GM21526 (cell line): ENCODE measurements around the gene KBTBD2.
"Not testable (repeated sequence)": the region's sequence is repeated elsewhere in the genome, so short reads cannot be mapped to it uniquely, and the experiment has no call there.

Experiments used
- ATAC-seq: cut with Tn5 transposase; IDR thresholded peaks from one replicate; pipeline ENCODE4 v1.9.1; 2021; ENCODE audit warnings: moderate library complexity; ENCODE audit not compliant: unreplicated experiment, low FRiP score

The KBTBD2 gene

DNA sequence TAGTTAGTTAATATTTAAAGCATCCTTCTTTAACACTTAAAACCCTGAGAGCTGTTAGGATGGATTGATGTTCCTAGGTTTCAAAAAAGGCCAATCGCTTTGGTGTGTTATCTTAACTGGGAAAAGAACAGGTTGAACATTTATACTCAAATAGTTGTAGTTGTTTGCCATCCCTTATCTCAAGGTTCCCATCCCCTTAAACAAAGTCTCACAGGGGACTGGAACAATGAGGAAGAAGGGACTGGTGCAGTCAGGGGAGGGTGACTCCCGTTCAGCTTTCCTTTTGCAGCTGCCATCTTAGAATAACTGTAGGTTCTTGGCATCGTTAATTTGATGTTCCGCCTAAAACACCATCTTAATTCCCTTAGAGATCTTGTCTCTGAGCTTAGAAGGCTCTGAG, 2.6 kb upstream of the KBTBD2 start:
- ATAC-seq, result no peak

GRCh38 chr7:32893722-32894121, 2.2 kb upstream of the KBTBD2 start:
- ATAC-seq, result no peak

DNA sequence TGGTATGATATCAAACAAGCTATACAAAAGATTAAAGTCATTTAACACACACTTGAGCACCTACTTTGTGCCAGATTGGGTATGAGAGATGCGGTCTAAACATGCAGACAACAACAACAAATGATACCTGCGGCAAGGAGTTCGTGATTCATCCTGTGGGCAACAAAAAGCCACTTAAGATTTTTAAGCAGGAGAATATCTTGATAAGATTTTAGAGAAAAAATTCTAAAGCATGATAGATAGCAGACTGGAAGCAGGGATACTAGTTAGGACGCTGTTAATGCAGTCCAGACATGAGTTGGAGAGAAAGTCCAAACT, 1.6 kb upstream of the KBTBD2 start:
- ATAC-seq, result no peak

DNA sequence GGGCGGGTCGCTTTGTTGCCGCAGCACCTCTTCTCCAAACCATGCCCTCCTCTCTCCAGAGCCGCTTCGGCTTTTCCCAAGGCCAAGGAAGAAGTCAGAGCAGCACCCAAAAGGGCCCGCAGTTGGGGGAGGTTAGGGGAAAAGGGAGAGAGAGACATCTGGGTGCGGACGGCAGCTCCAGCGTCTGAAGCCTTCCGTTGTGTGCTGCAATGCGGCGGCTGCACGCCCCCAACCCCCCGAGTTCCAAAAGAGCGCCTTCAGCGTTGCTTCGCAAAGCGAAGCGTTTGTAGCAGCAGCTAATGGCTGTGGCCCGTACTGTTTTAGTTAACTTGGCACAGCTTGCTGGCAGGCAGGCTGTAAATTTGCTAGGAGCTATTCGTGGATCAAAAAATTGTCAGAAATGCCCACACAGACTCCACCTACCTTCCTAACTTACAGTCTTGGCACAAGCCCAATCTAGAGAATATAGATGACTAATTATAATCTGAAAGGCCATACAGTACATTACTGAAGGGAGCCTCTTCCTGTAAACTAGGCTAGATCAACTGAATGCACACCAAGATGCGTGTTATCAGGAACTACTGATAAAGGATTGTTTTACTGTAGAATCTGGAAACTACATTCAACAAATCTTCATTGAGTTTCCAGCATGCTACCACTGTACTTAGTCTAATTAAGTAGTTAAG, 1.1 kb upstream of the KBTBD2 start:
- ATAC-seq, result peak; percentile 9

GRCh38 chr7:32891800-32892520, 400 bp upstream of the KBTBD2 start:
- ATAC-seq, result peak; percentile 52

GRCh38 chr7:32890793-32891042, 842 bp downstream of the KBTBD2 start:
- no peak for ATAC-seq

DNA sequence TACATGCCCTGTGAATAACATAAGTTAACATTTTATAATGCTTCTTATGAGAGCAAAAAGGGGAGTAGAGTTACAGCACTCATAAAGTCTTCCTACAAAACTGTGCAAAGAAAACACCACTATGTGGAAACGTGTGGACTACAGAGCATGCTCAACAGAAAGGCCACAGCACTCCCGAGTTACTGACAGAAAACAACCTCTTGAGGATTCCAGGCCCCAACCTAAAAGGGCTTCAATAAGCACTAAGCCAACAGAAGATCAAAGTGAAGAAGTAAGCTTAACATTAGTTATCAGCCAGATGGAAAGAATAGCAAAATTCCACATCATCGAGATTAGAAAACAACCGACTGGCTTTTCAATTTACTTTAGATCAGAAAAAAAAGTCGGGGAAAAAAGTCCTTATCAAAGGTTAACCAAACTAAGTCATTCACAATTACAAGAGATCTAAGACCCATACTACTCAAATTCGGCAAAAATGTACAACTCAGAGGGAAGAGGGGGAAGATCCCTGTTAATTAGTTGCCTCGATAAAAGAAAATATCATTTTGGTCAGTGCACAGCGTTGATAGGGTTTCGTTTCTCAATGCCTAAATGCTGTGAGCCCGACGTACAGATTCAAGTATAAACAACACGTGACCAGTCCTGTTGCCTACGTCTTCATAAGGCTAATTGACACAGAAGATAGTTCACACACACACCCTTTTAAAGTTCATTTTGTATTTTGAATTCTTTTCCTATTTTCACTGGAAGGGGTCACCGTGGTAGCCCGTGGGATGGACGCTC, 1.4 kb downstream of the KBTBD2 start:
- ATAC-seq, result peak; percentile 40

DNA sequence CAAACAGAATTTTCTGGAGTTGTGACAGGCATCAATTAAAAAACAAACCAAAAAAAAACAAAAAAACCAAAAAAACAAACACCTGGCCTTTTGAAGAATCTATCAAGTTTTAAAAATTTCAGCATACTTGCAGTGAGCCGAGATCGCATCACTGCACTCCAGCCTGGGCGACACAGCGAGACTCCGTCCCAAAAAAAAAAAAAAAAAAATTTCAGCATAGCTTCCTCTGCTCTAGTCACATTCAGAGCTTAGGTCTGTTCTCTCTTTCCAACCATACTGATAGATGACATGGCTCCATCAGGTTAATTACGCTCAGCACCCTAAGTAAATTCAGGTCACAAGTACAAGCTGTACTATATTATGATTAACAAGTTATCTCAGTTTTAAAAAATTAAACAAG, 3.1 kb downstream of the KBTBD2 start:
- ATAC-seq, result no peak

DNA sequence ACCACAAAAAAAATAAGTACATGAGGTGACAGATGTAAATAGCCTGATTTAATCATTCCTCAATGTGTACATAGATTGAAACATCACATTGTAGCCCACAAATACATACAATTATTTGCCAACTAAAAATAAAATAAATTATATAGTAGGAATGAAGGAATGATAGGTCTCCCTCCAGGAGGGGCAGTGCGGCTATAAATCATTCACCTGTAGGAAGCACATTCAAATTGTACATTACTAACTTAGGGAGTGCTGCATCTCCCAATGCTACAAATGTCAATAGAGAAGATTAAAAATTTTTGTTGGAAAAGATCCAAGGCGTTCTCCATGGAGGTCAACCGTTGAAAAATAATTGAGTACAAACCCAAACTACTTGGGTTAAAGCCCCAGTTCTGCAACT, 4.2 kb downstream of the KBTBD2 start:
- ATAC-seq, result no peak

DNA sequence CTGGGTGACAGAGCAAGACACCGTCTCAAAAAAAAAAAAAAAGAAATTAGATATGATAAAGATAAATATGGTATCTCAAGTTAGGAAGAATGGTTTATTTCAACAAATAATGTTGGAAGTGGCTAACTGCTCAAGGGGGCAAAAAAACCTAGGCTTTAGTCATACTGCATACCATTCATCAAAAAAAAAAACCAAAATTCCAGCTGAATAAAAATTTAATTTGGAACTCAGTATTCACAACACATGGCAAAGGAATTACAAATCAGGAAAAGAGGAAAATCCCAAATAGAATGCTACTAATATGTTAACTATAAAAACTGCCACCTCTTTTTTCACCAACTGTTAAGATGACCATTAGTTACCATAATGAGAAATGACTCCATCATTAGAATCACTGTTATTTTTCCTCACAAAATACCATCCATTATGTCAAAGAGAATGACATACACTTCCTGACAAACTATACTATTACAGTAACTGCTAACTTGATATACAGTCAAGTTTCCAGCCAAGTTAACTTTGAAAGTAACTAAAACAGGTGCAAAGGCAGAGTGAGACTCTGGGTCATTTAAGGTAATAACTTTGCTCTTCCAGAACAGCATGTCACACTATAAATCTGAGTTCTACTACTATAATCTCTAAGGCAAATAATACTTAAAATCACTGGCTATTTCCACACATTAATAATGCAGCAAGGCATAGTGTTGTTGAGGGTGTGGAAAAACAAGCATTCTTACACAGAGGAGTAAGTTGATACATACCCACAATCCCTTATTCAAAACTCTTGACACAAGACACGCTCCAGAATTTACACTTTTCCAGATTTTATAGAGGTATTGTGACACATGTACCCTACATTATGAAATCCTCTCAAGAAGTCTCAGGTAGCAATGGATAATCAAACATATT, 10.2 kb downstream of the KBTBD2 start:
- ATAC-seq, result no peak

DNA sequence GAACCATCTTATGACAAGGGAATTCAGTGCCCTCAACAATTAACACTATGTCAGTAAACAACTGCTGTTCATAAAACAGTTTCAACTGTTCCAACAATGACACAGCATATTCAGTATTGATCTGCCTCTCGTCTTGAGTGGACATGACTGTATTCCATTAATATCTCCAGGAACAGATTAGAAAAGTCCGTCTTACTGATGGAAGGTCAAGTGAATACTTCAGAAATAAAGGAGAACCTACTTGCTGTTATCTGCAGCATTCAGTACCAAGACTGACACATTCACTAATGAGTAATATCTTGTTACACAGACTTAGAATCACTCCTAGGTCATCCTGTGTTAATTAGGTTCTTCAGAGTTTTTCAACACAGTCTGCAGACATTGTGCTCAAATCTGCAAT, 12.1 kb downstream of the KBTBD2 start:
- ATAC-seq, result no peak

- not testable (repeated sequence) for ATAC-seq
Observed at GRCh38 chr7:32878023-32878422, 13.5 kb downstream of the KBTBD2 start.

- no peak for ATAC-seq
Observed at GRCh38 chr7:32872421-32872820, 19.1 kb downstream of the KBTBD2 start.

DNA sequence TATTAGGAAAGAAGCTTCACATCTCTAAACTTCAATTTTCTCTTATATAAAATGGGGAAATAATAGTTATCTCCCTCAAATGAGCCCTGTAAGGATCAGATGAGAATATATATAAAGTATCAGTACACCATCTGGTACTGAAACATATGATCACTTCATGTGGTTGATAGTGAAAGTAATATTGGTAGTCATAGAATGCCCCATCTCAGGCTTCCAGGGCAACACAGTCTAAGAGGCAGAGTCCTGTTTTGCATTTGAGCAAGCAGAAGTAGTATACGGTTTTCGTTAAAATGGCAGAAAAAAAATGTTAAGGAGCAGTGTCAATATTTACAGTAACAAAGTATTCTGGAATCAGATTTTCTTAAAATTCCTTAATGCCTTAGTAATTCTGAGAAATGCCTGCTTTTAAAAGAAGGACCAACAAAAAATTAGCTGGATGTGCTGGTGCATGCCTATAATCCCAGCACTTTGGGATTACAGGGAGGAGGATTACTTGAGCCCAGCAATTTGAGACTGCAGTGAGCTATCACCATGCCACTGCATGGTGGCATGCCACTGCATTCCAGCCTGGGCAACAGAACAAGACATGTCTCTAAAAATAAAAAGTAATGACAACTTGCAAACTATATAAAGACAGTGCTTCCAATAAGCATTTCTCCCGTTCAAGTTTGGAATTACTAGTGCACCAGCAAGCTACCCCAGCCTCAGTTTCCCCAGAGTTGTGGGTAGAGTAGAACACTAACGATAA, 19.8 kb downstream of the KBTBD2 start:
- ATAC-seq, result peak; percentile 79

DNA sequence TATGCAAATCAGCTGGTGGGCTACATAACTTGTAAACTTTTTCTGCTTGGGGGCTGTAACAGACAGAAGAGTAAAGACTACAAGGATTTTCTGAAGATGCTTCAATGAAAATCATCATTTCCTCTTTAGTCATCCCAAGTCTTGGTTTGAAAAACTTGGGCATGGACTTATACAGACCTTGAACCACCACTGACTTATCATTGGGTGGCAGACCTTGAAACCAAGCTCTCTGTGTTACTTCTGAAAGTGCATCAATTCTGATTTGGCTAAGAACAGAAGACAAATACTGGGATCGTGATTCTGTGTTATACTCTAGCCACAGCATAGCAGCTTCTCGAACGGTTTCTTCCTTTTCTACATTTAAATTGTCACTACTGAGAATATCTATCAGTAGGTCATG, 21.3 kb downstream of the KBTBD2 start:
- ATAC-seq, result no peak

- no peak for ATAC-seq
Observed at GRCh38 chr7:32869716-32870115, 21.8 kb downstream of the KBTBD2 start.

GRCh38 chr7:32868116-32868515, 23.4 kb downstream of the KBTBD2 start:
- no peak for ATAC-seq

- no peak for ATAC-seq
Observed at GRCh38 chr7:32865448-32866030, 26.0 kb downstream of the KBTBD2 start.

GRCh38 chr7:32863872-32864271, 27.7 kb downstream of the KBTBD2 start:
- ATAC-seq, result not testable (repeated sequence)

GRCh38 chr7:32860090-32860489, 31.5 kb downstream of the KBTBD2 start:
- ATAC-seq, result no peak
